ENCODE results near the gene ACOX2. TPM values are rescaled to one million over a fixed set of nuclear protein-coding genes. Genes with fewer than 3 reads are reported as not detected.
A peak's percentile ranks its signal among the peaks of the same experiment; 100 is the strongest.

Gene ACOX2
- total and polyA plus RNA-seq, 2 of the 13 experiments (the other 11 are each of a cell fraction or from before 2014, with no cell fraction given): 42.6 to 98.5 TPM

GRCh38 chr3:58520403-58521335 lies 16.3 kb downstream of the ACOX2 start:
- no TSS peak for BruUV-seq (replicated peaks)
- H3K27me3 ChIP-seq (ENCODE audit: control insufficient read depth in 1 of 2, insufficient read depth in 2 of 2, low read length in 2 of 2): no peaks in the 10 kb centered on the region
- no peak overlapping the region for H2AFZ ChIP-seq (ENCODE audit: low read length)
- peak; percentile 74 for FAIRE-seq
- intact Hi-C loops (cut with micrococcal nuclease; ENCODE audit: unreplicated experiment) (loop anchor here (2.0 kb wide), 1 partner anchor 88 kb away; the partner anchor contains the start of gene PDHB), in situ Hi-C loops (cut with HindIII; ENCODE audit: extremely low pct_ligation_motif_present, low pct_unique_long_range_greater_than_20kb) (no loop called here)
- peaks cover 6 to 17% of the 10 kb centered on the region in 2 experiments for H3K36me3 ChIP-seq (replicated peaks in 1 of 2; ENCODE audit: control insufficient read depth in 1 of 2, insufficient read depth in 2 of 2, low read length in 2 of 2)
- peak overlapping the region in 2 of 3 experiments; percentile 15 to 17; a peak in 2 of 6 replicates for H3K4me3 ChIP-seq (replicated peaks in 1 of 3; ENCODE audit: insufficient read depth in 1 of 3, low read depth in 2 of 3, low read length in 3 of 3)
- peak overlapping the region; percentile 77 for H3K4me2 ChIP-seq (ENCODE audit: low read depth, low read length)
- DNase-seq (ENCODE audit: low spot score): peak; percentile 81
- peak overlapping the region; percentile 88 for H3K27ac ChIP-seq (ENCODE audit: extremely low read length, insufficient read depth, low read length)
- no peaks in the 10 kb centered on the region for H4K20me1 ChIP-seq (ENCODE audit: insufficient read depth, low read length)
- no peaks in the 10 kb centered on the region for H3K9me3 ChIP-seq (ENCODE audit: low read length)
- WGBS (ENCODE audit: low lambda C conversion rate): 8% methylated on average over 6 of the region's 8 CpGs
- H3K79me2 ChIP-seq (ENCODE audit: insufficient read depth, low read length): no peaks in the 10 kb centered on the region
- peak; percentile 78 for ATAC-seq
- CTCF ChIA-PET (ENCODE audit: low intra/inter-chr PET ratio, low total read pairs): interaction anchor here (1.5 kb wide), 1 partner anchor 12 kb away, joined by 5 read pairs; no protein-coding TSS in a partner anchor
- peaks cover 91% of the 10 kb centered on the region for H3K4me1 ChIP-seq (ENCODE audit: insufficient read depth, low read length)
- POLR2A ChIA-PET: interaction anchor here (0.7 to 3.0 kb wide), 14 partner anchors 8 to 214 kb away, joined by 3 to 33 read pairs (median 5); partner anchors contain the start of genes ACOX2 and KCTD6
- peak overlapping the region; percentile 40 for H3K9ac ChIP-seq (ENCODE audit: insufficient read depth, low read depth, low read length)
- peak; percentile 88 for TF ChIP-seq MNT (IDR thresholded peaks at IDR 0.05)
- no peak for TF ChIP-seq LRRFIP1 (CRISPR knock-in tag; conservative IDR thresholded peaks at IDR 0.05)
- no peak for TF ChIP-seq ZNF629 (CRISPR knock-in tag; conservative IDR thresholded peaks at IDR 0.05)
- no peak for TF ChIP-seq ZNF577 (CRISPR knock-in tag; IDR thresholded peaks at IDR 0.05; ENCODE audit: borderline replicate concordance, low read depth)
- TF ChIP-seq MED8 (CRISPR knock-in tag; IDR thresholded peaks at IDR 0.05; ENCODE audit: insufficient replicate concordance): no peak
- no peak; the same call in 1 of the 2 replicates for TF ChIP-seq KDM1A (CRISPR knock-in tag; IDR thresholded peaks at IDR 0.05)
- TF ChIP-seq EEA1 (CRISPR knock-in tag; IDR thresholded peaks at IDR 0.05; ENCODE audit: borderline replicate concordance): peak; percentile 24; the same call in 1 of the 2 replicates
- TF ChIP-seq KMT2B (CRISPR knock-in tag; IDR thresholded peaks at IDR 0.05): peak; percentile 57; the same call in 1 of the 2 replicates
- no peak for TF ChIP-seq MLXIP (CRISPR knock-in tag; IDR thresholded peaks at IDR 0.05; ENCODE audit: borderline replicate concordance)
- TF ChIP-seq ZNF362 (CRISPR knock-in tag; IDR thresholded peaks at IDR 0.05; ENCODE audit: borderline replicate concordance): no peak
- no peak for TF ChIP-seq GLMP (CRISPR knock-in tag; IDR thresholded peaks at IDR 0.05; ENCODE audit: borderline replicate concordance)
- TF ChIP-seq TGIF2 (CRISPR knock-in tag; IDR thresholded peaks at IDR 0.05): 0 out of 2 replicates have a peak, but pooled peaks have one; percentile 51
